Superior temporal gyrus (tissue), 1 donor: ENCODE measurements around the gene HBG1.
"Not testable (repeated sequence)": the region's sequence is repeated elsewhere in the genome, so short reads cannot be mapped to it uniquely, and the experiment has no call there.

ENCODE experiments used
- DNase-seq: peaks from one replicate; pipeline ENCODE4 v3.0.0-alpha.2; 2016; ENCODE audit errors: extremely low spot score

Gene HBG1

DNA sequence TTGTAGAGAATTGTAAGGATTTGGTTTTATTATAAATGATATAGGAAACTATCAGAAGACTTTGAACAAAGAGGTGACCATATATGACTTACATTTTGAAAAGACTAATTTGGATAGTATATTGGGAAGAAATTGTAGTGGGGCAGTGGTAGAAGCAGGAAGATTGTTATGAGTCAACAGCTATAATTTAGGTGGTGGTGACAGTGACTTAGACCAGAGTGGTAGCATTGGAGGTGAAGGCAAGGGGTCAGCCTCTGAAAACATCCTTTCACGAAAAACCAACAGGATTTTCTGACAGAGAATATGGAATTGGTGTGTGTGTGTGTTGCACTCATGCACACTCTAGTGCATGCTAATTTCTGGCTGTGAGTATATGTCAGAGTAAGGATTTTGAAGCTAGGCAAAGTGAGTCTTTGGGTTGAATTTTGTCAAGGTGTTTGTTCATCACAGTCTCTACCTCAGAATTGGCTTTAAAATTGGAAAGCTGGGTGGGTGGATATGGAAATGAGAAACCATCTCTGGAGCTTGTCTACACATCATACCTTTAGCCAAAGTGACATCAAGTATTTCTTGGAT lies 28.2 kb upstream of the HBG1 start:
- no peak for DNase-seq

DNA sequence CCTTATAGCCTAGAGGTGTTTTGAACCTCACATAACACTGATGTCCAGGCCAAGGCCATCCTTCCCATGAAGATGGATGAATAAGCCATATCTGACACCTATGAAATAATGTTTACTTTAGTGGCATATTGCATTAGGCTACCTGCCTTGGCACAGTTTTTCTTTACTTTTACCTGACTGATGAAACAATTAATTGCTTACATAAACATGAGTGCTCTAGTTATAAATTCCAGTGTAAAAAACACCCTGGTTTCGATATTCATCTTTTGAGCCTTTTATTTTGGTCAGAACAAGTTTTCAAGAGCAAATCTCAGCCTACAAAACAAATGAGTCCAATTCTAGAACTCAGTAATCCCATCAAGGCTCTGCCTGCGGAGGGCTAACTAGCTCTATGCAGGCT lies 27.0 kb upstream of the HBG1 start:
- no peak for DNase-seq

DNA sequence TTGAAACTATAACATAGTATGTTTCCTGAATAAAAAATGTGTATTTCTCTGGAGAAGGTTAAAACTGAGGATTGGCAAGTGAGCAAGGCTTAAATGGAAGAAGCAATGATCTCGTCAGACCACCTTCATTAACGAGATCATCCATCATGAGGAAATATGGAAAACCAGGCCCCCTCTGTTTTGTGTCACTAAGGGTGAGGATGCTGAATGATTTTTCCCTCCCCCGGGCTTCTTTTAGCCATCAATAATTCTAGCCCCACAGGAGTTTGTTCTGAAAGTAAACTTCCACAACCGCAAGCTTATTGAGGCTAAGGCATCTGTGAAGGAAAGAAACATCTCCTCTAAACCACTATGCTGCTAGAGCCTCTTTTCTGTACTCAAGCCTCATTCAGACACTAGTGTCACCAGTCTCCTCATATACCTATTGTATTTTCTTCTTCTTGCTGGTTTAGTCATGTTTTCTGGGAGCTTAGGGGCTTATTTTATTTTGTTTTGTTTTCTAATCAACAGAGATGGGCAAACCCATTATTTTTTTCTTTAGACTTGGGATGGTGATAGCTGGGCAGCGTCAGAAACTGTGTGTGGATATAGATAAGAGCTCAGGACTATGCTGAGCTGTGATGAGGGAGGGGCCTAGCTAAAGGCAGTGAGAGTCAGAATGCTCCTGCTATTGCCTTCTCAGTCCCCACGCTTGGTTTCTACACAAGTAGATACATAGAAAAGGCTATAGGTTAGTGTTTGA lies 25.9 kb upstream of the HBG1 start:
- no peak for DNase-seq

DNA sequence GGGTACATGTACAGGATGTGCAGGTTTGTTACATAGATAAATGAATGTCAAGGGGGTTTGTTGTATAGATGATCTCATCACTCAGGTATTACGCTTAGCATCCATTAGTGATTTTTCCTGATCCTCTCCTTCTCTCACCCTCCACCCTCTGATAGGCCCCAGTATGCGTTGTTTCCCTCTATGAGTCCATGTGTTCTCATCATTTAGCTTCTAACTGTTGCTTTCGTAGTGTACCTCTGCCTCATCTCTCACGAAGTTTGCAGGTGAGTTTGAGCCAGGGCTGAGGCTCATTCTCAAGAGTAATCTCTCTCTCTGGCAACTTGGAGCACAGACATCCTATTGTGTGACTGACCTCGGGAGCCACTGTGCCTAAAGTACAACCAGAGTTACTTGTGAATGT lies 24.7 kb upstream of the HBG1 start:
- DNase-seq, result no peak

DNA sequence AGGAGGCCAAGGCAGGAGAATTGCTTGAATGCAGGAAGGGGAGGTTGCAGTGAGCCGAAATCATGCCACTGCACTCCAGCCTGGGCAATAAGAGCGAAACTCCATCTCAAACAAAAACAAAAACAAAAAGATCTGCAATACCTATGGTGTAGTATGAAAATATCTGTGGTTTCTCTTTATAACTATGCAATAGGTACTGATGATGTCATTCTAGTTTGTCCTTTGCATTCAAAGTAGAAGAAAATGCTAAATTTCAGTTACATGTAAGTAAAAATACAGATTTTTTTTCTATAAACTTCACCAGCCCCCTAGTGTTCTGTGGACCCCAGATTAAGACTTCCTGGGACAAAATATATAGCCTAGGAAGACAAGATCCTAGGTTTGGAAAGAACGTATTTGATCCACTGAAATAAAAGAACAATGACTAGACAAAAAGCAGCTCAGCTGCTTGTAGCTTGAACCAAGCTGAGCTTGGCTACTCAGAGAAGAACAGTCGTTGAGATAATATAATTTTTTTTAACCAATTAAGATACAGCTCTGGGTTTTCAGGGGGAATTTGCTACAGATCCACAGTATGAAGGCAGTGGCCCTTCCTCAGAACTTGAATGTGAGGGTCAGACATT lies 22.8 kb upstream of the HBG1 start:
- DNase-seq, result no peak

DNA sequence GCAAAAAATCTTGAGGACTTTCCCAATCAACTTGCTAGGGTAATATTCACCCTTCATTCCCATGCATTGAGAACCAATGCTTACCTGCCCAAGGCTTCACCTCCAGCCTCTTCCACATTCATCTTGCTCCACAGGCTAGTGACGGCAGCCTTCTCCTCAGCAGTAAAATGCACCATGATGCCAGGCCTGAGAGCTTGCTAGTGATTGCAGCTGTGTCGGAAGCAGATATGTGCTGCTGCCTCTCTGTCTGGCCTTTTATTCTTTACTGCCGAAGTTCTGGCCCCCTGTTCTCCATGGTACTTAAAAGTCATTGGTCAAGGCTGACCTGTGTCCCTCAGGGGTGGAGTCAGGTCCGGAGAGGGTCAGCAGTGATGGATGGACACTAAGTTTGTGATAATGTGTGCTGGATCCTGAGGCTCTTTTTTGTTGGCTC lies 20.1 kb upstream of the HBG1 start, which contains the start of gene HBE1:
Gene HBE1 (minus strand): TSS at position 231 of the 433 bp plus-strand sequence. CDS start 55 bp downstream, at position 176.
- no peak for DNase-seq

DNA sequence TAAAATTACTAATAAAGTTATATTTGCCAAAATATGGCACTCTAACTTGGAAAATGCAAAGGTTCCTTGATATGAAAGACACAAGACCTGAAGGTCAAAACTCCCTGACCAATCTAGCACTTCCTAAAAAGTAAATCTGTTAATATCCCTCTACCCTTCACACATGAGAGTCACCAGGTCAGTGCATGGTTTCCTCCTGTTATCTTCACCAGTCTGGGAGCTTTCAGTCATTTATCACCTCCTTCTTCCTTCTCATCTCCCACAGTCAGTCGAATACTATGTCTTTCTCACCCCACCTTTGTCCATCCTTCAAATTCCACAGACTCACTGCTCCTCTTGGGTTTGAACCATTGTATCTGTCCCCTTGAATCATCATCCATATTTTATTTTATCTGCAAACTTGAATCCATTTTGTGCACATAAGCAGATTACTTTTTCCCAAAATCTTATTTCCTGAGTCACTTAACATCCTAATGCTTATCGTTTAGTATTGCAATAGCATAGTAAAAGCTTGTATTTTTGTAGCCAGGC lies 17.4 kb upstream of the HBG1 start:
- DNase-seq, result no peak

DNA sequence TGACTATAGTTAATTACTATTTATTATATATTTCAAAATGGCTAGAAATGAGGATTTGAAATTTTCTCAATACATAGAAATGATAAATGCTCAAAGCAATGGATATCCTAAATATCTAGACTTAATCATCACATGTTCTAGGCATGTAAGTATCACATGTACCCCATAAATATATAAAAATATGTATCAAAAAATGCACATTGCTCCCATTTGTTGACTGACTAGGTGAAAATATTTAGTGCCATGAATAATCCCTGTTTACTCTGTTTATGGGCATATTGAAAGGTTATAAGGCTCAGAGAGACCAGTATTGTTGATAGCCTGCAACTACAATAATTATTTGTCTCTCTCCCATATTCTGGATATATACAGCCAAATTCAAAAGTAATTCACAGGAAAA lies 17.0 kb upstream of the HBG1 start:
- no peak for DNase-seq

DNA sequence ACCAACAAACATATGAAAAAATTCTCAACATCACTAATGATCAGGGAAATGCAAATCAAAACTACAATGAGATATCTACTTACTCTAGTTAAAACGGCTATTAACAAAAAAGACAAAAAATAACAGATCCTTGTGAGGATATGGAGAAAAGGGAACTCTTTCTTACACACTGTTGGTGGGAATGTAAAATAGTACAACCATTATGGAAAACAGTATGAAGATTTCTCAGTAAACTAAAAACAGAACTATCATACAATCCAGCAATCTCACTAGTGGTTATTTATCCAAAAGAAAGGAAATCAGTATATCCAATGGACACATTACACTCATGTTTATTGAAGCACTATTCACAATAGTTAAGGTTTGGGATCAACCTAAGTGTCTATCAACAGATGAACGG lies 16.2 kb upstream of the HBG1 start:
- DNase-seq, result no peak

DNA sequence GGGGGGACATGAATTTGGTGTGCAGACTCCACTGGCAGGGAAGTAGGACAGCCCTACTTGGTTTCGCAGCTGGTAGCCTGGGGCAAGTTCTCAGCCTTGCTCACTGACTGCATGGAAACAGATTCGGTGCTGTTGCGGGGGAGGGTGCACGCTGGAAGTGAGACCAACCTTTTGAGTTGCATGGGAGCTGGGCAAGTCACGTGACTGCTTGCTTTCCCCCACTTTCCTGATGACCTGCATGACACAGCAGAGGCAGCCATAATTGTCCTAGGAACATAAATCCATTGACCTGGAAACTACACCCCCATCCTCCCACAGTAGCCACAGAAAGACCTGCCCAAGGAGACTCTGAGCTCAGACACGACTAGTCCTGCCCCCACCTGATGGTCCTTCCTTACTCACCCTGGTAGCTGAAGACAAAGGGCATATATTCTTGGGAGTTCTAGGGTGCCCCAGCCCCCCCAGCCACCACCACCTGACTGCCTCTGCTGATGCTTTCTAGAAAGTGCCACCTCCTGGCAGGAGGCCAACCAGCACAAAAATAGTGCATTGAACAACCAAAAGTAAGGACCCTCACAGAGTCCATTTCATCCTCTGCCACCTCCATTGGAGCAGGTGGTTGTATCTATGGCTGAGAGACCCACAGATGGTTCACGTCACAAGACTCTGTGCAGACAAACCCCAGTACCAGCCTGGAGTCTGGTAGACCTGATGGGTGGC lies 9.0 kb upstream of the HBG1 start:
- DNase-seq, result no peak

DNA sequence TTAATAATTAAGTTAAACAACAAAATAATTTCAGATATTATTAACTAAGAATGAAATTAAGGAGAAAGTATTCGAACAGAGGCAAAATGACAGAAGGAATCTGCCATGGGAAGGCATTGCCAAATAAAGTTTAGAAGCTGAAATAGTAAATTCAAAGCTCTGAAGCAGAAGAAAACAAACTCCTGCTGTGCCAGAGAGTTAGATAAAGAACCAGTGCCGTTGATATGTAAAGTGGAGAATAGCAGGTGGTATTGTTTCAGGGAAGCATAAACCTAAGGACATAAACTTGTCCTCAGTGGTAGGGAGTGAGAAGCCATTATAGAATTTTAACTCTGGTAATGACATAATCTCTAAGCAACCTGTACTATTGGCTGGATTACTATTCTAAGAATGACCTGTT lies 7.6 kb upstream of the HBG1 start:
- no peak for DNase-seq

DNA sequence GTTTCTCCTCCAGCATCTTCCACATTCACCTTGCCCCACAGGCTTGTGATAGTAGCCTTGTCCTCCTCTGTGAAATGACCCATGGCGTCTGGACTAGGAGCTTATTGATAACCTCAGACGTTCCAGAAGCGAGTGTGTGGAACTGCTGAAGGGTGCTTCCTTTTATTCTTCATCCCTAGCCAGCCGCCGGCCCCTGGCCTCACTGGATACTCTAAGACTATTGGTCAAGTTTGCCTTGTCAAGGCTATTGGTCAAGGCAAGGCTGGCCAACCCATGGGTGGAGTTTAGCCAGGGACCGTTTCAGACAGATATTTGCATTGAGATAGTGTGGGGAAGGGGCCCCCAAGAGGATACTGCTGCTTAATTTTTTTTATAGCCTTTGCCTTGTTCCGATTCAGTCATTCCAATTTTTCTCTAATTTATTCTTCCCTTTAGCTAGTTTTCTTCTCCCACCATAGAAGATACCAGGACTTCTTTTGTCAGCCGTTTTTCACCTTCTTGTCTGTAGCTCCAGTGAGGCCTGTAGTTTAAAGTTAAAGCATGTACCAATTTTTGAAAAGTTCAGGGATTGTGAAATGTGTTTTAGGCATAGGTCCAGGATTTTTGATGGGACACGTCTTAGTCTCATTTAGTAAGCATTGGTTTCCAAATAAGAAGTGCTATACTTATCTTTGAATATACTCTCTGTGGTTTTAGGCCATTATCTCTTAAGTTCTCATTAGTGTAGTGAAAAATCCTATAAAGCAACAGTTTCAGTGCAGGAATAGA lies 5.2 kb upstream of the HBG1 start, which contains the start of gene HBG2:
Gene HBG2 (minus strand): TSS at position 136 of the 768 bp plus-strand sequence. CDS start 53 bp downstream, at position 83.
- DNase-seq, result not testable (repeated sequence)

DNA sequence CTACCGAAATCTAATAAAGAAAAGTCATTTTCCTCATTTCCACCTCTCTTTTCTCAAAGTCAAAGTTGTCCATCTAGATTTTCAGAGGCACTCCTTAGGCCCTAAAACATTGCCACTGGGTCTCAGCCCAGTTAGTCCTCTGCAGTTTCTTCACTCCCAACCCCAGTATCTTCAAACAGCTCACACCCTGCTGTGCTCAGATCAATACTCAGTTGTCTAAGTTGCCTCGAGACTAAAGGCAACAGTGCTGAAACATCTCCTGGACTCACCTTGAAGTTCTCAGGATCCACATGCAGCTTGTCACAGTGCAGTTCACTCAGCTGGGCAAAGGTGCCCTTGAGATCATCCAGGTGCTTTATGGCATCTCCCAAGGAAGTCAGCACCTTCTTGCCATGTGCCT lies 4.4 kb upstream of the HBG1 start:
- DNase-seq, result not testable (repeated sequence)

DNA sequence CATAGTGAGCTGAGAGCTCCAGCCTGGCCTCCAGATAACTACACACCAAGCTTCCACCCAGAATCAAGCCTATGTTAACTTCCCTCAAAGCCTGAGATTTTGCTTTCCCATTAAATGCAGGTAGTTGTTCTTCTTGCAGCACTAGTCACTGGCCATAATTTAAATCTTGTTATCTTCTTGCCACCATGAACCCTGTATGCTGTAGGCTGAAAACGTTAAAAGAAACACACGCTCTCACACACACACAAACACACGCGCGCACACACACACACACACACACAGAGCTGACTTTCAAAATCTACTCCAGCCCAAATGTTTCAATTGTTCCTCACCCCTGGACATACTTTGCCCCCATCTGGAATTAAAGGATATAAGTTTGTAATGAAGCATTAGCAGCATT lies 3.8 kb upstream of the HBG1 start:
- DNase-seq, result not testable (repeated sequence)

DNA sequence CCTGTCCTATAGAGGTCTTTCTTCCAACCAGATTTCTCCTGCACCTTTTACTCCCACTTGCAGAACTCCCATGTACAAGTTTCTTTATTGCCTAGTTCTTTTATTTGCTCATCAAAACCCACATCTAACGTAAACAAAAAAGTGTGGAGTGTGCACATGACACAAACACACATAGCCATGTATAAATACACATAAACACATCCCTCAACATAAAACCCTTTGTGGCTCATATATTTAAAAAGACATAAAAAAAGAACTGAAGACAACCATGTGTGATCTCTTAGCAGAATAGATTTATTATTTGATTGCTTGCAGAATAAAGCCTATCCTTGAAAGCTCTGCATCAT lies 3.2 kb upstream of the HBG1 start:
- no peak for DNase-seq

DNA sequence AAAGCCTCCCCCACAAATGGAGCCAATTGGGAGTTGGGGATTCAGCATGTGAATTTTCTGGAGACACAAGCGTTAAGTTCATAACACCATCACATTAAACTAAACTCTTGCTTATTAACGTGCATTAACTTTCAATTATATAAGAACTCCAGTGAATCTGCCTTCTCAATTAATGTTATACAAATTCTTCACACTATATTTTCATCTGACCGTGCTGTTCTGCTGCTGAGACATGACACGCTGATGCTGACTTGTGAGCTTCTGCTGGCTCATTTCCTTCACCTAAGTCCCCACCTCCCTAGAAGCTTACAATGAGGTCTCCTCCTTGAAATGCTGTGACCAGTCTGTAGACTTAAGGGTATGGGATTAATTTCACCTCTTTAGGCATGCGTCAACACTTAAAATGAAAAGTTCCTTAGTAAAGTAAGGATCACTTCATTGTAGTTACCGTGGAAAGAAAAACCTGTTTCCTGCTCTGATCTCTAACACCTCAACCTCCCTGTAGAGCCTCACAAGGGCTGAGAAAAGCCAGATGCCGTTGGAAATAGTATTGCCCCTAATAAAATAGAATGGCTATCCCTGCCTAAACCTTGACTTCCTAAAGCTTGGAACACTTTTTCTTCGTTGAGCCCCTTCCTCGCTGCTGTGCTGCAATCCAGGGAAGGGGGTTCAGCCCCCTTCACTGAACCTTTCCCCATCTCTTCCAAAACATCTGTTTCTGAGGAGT lies 2.7 kb upstream of the HBG1 start:
- no peak for DNase-seq

DNA sequence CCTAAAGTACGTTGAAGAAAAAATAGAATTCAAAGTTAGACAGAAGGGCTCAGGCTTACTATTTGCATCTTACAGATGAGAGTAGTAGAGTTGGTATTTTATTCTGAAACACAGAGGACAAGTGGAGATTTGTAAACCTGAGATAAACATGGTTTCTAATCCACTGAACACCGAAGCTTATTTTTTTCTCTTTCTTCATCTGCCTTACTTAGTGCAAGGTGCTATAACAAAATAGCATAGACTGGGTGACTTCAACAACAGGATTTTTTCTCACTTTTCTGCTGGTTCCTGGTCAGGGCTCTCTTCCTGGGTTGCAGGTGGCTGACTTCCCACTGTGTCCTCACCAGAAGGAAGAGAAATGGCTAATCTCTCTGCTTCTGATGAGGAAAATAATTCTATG lies 2.1 kb upstream of the HBG1 start:
- no peak for DNase-seq

DNA sequence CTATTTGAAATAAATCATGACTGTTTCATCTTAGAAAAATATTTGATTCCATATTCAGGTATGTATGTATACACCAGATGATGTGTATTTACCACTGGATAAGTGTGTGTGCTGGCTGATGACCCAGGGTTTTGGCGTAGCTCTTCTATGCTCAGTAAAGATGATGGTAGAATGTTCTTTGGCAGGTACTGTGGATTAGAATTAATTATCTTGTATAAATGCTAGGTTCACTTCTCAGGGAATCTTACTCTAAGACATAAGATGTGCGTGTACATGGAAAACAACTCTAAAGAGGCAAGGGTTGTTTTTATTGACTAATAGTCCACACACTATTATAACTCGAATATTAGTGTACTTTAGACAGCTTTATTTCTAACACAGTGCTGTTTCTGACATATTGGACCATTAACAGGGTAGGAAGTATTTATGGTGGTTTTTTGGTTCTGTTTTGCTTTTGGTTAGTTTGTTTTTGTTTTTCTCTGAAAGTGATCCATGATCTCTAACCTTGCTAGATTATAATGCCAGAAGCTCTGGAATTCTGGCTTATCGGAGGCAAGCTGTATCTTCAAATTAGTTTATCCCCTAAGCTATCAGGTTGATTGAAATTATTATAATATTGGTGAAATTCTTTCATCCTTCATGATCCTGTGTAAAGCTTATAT lies 1.0 kb upstream of the HBG1 start:
- DNase-seq, result no peak

DNA sequence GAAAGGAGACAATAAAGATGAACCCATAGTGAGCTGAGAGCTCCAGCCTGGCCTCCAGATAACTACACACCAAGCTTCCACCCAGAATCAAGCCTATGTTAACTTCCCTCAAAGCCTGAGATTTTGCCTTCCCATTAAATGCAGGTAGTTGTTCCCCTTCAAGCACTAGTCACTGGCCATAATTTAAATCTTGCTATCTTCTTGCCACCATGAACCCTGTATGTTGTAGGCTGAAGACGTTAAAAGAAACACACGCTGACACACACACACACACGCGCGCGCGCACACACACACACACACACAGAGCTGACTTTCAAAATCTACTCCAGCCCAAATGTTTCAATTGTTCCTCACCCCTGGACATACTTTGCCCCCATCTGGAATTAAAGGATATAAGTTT lies 1.2 kb downstream of the HBG1 start:
- DNase-seq, result not testable (repeated sequence)

DNA sequence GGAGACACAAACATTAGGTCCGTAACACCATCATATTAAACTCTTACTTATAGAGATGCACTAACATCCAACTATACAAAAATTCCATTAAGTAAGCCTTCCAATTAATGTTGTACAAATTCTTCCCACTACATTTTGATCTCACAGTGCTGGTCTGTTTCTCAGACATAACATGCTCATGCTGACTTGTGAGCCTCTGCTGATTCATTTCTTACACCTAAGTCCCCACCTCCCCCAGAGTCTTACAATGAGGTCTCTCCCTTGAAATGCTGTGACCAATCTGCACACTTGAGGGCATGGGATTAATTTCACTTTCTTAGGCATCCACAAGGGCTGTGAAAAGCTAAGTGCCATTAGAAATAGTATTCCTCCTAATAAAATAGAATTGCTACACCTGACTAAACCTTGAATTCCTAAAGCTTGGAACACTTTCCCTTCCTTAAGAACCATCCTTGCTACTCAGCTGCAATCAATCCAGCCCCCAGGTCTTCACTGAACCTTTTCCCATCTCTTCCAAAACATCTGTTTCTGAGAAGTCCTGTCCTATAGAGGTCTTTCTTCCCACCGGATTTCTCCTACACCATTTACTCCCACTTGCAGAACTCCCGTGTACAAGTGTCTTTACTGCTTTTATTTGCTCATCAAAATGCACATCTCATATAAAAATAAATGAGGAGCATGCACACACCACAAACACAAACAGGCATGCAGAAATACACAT lies 2.0 kb downstream of the HBG1 start:
- DNase-seq, result no peak
